NCI-H1048 (cell line): ENCODE results near the gene TSPY8.
"Not testable (repeated sequence)": the region's sequence is repeated elsewhere in the genome, so short reads cannot be mapped to it uniquely, and the experiment has no call there.

ENCODE experiments used
- DNase-seq: peaks from one replicate; lab custom pipeline; 2025; lab: John Stamatoyannopoulos, UW

Gene TSPY8

GRCh38 chrY:9357497-9357896 is at the start of gene TSPY8:
TSS of gene TSPY8 (plus strand) at chrY:9357797. CDS start at chrY:9357843, 46 bp downstream.
- not testable (repeated sequence) for DNase-seq

GRCh38 chrY:9320996-9321395 is 36.6 kb upstream of the TSPY8 start:
- no peak for DNase-seq

- DNase-seq: not testable (repeated sequence)
These were observed 20.4 kb upstream of the TSPY8 start, which contains the start of gene TSPY4 for GRCh38 chrY:9337164-9337563. TSS of gene TSPY4 (plus strand) at chrY:9337464. CDS start at chrY:9337510, 46 bp downstream.

GRCh38 chrY:9396527-9396926 is 38.9 kb downstream of the TSPY8 start:
- DNase-seq: not testable (repeated sequence)

GRCh38 chrY:9398121-9398520 is 40.5 kb downstream of the TSPY8 start, which contains the start of gene TSPY3:
TSS of gene TSPY3 (plus strand) at chrY:9398421. CDS start at chrY:9398467, 46 bp downstream.
- not testable (repeated sequence) for DNase-seq
